GM21381 (cell line): ENCODE results near the gene KRTAP29-1.
"Not testable (repeated sequence)": the region's sequence is repeated elsewhere in the genome, so short reads cannot be mapped to it uniquely, and the experiment has no call there.

Experiments used
- ATAC-seq: cut with Tn5 transposase; IDR thresholded peaks from one replicate; pipeline ENCODE4 v1.9.1; 2021; ENCODE audit warnings: mild to moderate bottlenecking, moderate library complexity; ENCODE audit not compliant: unreplicated experiment

Gene KRTAP29-1

DNA sequence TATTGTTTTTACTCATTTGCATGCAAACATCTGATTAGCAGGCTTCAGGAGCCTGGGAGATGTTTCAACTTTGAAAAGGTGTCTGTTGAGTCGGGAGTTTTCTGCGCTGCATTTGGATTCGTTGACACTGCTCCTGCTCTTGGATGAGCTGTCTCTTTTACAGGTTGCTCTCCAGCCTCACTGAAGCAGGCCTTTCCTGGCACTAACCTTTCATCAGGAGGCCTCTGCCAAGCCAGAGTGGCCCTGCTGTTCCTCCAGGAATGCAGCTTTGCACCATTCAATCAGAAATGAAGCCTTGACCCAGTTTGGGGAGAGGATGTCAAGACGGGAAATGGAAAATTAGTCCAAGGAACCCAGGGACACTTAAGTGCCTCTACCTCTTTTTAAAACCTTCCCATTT lies 330 bp upstream of the KRTAP29-1 start:
- ATAC-seq = no peak

DNA sequence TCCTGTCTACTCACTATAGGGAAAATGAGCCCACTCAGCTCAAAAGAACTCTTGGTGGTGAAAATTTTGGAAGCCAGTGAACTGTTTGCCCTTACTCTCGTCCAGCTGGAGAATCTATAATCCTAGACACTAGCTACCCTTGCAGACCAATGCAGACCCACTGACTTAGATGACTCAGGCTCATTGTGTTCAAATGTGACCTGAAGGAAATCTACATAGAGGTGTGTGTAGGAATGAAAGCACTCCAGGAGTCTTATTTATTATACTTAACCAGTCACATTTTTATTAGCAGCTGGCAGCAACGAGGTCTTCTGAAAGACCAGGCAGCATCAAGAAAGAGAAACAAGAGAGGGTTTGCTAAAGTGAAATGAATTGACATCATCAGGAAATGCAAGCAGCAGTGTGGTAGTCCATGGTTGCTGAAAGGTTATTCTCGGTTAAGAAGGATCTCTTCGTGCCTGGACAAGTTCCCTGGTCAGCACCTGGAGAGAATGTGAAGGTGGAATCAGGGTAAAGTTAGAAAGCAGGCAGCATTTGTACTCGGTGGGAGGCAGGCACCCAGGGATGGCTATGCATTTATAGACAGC lies 1.4 kb downstream of the KRTAP29-1 start:
- ATAC-seq = no peak

DNA sequence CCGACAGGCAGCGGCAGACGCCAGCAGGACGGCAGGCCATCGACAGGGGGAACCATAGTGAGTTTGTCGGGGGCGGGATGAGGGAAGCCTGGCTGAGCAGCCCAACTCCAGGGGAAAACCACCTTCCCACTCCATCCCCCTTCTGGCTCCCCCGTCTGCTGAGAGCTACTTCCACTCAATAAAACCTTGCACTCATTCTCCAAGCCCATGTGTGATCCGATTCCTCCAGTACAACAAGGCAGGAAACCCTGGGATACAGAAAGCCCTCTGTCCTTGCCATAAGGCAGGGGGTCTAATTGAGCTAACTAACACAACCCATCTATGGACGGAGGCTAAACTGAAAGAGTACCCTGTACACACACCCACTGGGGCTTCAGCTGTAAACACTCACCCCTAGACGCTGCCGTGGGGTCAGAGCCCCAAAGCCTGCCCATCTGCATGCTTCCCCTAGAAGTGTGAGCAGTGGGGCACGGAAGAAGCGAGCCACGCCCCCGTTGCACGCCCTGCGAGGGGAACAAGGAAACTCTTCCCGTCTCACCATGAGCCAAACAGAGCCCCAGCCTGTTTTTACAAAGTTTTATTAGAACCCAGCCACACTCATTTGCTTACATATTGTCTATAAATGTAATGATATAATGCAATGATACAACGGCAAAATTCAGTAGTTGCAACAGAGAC lies 4.1 kb downstream of the KRTAP29-1 start:
- ATAC-seq = no peak

DNA sequence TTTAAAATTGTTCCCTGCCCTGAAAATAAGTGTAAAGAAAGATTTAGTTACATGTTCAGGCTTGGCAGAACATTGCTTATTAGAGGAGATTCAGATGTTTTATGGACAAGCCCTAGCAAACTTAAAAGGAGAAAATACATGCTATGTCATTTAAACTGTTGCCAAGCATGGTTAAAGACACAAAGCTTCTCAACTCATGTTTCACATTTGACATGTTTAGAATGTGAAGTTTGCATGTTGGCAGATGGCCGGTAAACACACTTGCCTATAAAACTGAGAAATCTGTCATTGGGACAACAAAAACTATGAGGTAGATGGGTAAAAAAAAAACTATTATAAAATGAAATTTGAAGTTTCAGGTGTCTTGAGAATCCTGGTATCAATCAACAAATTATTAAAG lies 5.8 kb downstream of the KRTAP29-1 start:
- ATAC-seq = no peak

DNA sequence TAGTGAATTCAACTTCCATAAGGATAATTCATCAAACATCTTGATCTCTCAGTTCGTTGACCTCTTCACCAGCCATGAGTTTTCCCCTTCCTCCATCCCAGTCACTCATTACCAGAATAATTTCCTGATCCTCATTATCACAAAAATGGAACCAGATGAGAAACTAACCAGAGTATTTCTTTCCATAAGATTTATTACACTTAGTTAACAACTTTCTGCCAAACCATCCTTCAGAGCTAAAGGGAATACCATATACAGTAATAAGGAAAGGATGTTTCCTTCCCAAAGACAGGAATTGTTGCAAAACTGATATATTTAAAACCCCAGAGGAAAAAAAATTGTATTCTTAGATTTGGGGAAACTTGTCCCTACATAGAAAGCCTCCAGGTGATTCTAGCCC lies 8.6 kb downstream of the KRTAP29-1 start:
- ATAC-seq = no peak

DNA sequence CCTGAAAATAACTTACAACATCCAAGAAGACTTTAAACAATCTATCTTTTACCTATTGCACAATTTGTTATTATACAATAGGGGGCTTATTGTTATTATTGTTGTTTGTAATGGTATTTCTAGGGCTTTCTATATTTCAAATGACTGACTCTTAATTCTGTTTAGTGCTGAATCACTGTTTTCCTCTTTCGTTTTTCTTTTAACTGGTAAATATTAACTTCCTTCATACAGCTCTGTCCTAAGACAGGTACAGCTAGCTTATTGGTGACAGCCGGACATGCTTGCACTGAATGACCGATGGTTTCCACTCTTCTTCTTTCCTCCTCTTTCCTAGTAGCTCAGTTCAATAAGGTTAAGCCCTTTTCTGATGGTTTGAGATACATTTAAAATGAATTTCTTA lies 15.6 kb downstream of the KRTAP29-1 start:
- ATAC-seq = no peak

DNA sequence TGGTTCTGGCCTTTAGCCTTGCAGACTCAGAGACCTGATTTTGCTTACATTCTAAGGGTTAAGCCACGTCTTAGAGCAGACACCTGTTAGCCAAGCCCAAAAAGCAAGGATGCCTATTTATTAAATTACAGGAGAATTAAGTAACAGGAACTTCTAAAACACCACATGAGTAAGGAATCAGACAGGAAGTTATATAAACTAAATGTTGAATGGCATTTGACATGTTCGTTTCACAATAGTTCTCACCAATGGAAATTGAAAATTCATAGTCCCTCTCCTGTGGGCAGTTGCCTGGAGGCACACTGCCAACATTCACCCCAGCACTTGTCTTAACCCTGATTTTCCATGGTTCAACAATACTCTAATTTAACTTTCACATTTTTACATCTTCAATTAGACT lies 18.1 kb downstream of the KRTAP29-1 start:
- ATAC-seq = no peak

DNA sequence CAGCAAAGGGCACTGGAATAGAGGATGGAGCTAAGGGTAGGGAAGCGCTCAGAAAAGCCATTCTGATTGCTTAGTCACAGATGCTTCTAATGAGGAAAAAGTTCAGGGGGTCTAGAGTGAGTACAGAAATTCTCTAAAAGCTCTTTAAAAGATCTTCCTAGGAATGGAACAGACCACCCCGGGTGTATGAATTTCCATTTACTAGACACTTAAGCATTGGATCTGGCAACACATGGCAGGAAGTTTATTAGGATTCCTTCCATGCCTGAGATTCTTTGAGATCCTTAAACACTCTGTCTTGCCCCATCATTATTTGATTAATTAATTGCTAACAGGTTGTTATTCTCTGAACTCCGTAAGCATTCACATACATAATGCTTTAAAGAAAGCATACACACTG lies 18.6 kb downstream of the KRTAP29-1 start:
- no peak for ATAC-seq

DNA sequence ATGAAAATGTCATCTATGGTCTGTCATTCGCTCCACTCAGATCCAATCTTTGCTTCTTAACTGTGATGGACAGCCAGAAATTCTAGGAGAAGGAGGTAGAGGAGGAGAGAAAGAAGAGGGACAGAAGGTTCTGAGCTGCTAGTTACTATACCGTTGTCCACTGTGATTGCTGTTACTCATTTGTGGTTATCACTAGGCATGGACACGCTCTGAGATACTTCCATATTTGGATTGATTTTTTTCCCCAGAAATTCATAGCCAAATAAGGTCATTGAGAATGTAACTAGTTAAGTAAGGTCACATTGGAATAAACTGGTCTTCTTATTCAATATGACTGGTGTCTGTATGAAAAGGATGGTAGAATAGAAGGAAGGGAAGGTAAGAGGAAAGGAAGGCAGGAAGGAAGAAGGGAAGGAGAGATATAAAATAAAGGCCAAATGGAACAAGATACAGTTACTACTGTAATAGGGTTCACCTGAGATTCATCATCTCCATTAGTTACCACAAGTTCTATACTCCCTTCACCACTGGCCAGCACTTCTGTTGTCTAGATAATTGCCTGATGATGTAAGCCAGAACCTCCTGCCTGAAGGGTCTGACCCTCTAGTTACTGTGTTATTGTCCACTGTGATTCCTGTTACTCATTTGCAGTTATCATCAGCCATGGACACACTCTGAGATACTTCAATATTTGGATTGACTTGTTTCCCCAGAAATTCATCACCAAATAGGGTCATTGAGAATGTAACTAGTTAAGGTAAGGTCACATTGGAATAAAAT lies 24.3 kb downstream of the KRTAP29-1 start:
- no peak for ATAC-seq

DNA sequence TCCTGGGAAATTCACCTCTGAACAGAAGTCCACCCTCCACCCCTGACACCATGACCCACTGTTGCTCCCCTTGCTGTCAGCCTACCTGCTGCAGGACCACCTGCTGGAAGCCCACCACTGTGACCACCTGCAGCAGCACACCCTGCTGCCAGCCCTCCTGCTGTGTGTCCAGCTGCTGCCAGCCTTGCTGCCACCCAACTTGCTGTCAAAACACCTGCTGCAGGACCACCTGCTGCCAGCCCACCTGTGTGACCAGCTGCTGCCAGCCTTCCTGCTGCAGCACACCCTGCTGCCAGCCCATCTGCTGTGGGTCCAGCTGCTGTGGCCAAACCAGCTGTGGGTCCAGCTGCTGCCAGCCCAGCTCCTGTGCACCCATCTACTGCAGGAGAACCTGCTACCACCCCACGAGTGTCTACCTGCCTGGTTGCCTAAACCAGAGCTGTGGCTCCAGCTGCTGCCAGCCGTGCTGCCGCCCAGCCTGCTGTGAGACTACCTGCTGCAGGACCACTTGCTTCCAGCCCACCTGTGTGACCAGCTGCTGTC lies 26.9 kb downstream of the KRTAP29-1 start, which contains the start of gene KRTAP9-7:
Gene KRTAP9-7 (plus strand): TSS at position 51 of the 543 bp plus-strand sequence. CDS start 0 bp downstream, at position 51.
- not testable (repeated sequence) for ATAC-seq

DNA sequence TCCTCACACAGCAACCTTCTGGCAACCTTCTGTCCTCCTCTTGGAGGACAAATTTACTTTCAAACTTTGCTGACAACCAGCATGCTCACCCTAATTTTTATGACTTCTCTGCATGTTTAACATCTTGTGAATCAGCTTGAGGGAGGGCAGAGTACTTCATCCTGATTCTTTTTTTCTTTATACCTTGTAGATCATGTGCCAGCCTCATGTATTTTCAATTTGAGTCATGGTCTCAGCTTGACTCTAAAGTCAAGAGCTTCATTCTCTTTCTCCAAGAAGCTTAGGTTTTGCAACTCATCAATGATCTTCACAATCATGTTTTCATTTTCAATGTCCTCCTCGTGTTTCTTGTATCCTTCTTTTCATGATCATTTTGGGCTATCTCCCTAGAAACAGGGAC lies 30.8 kb downstream of the KRTAP29-1 start:
- ATAC-seq = no peak

DNA sequence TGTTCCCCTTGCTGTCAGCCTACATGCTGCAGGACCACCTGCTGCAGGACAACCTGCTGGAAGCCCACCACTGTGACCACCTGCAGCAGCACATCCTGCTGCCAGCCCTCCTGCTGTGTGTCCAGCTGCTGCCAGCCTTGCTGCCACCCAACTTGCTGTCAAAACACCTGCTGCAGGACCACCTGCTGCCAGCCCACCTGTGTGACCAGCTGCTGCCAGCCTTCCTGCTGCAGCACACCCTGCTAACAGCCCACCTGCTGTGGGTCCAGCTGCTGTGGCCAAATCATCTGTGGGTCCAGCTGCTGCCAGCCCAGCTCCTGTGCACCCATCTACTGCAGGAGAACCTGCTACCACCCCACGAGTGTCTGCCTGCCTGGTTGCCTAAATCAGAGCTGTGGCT lies 31.3 kb downstream of the KRTAP29-1 start:
- ATAC-seq = not testable (repeated sequence)

DNA sequence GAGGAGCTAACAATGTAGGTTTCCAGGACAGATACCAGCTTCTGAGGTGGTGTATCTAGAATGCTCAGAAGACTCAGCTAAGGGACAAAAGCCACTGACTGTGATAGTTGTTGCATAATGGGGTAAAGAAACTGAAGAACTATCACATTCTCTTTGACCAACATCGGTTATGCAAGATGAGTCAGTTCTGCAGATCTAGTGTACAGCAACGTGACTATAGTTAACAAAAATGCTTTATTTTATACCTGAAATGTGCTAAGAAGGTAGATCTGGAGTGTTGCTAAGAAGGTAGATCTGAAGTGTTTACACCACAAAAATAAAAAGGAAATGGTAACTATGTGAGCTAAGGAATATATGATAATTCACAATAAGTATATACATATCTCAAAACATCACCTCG lies 34.9 kb downstream of the KRTAP29-1 start:
- ATAC-seq = no peak

DNA sequence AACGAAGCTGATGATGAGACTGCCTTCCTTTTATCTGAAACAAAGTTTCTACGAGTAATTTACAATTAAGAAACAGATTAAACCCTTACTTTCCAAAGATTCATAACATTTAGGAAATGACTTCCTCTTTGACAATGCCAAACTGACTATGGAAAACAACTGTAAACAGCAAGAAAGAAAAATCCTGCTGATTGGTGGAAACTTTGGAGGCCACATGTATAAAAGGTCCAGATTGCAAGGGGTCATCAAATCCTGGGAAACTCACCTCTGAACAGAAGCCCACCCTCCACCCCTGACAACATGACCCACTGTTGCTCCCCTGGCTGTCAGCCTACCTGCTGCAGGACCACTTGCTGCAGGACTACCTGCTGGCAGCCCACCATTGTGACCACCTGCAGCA lies 37.6 kb downstream of the KRTAP29-1 start, which contains the start of gene KRTAP9-6:
Gene KRTAP9-6 (plus strand): TSS at position 301 of the 400 bp plus-strand sequence. CDS start 0 bp downstream, at position 301.
- ATAC-seq = no peak

DNA sequence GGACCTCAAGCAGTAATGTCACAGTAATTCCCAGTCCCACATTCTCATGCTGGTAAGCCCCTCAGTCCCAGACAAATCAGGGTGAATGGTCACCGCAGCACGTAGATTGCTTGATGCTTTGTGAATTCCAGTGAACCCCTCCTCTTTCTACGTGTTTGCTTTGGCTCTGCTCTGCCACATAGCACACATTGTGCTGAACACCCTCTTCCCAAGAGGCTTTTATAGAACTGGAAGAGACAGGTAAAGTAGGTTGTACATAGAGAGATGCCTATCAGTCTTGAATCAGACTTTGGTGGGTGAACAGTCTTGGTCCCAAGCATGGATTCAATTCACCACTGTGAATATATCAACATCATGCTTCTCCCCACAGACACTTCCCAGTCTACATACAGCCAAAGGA lies 38.1 kb downstream of the KRTAP29-1 start:
- ATAC-seq = no peak

DNA sequence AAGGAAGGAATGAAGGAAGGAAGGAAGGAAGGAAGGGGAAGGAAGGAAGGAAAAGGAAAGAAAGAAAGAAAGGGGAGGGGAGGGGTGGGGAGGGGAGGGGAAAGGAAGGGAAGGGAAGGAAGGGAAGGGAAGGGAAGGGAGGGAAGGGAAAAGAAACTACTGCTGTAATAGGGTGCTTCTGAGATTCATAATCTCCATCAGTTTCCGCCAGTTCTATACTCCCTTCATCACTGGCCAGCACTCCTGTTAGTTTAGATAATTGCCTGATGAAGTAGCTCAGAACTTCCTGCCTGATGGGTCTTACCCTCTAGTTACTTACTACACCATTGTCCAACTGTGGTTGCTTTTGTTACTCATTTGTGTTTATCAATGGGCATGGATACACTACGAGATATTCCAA lies 39.4 kb downstream of the KRTAP29-1 start:
- no peak for ATAC-seq

DNA sequence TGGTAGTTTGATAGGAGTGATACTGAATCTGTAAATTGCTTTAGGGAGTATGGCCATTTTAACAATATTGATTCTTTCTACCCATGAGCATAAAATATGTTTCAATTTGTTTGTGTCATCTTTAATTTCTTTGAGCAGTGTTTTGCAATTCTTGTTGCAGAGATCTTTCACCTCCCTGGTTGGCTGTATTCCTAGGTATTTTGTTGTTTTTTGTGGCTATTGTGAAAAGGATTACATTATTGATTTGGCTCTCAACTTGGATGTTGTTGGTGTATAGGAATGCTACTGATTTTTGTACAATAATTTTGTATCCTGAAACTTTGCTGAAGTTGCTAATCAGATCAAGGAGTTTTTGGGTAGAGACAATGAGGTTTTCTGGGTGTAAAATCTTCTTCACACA lies 44.2 kb downstream of the KRTAP29-1 start:
- no peak for ATAC-seq

DNA sequence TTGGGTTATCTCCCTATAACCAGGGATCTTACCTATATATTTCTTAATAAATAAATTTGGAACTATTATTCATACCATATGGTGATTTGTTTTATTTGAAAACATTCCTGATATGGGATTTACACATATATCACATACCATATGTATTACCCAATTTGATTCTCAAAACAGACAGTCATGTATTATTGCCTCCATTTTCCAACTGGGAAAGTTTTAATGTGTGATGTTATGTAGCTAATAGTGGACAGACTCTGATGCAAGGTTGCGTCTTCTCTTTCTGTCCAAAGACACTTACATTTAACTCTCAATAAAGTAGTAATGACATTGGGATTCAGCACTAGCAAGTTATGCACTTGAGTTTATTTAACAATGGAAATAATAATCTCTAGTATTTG lies 46.4 kb downstream of the KRTAP29-1 start:
- ATAC-seq = no peak

DNA sequence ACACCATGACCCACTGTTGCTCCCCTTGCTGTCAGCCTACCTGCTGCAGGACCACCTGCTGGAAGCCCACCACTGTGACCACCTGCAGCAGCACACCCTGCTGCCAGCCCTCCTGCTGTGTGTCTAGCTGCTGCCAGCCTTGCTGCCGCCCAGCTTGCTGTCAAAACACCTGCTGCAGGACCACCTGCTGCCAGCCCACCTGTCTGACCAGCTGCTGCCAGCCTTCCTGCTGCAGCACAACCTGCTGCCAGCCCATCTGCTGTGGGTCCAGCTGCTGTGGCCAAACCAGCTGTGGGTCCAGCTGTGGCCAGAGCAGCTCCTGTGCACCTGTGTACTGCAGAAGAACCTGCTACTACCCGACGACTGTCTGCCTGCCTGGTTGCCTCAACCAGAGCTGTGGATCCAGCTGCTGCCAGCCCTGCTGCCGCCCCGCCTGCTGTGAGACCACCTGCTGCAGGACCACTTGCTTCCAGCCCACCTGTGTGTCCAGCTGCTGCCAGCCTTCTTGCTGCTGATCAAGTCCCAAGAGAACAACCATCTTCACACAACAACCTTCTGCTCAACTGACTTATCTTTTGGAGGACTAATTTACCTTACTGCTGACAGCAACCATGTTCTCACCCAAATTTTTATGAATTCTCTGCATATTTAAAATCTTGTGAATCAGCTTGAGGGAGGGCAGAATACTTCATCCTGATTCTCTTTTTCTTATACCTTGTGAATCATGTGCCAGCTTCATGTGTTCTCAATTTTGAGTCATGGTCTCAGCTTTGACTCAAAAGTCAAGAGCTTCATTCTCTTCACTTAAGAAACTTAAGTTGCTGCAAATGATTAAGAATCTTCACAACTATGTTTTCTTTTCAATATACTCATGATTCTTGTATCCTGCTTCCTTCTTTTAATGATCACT lies 47.0 kb downstream of the KRTAP29-1 start, which contains the start of gene KRTAP9-9:
Gene KRTAP9-9 (plus strand): TSS at position 4 of the 910 bp plus-strand sequence.
- ATAC-seq = not testable (repeated sequence)

DNA sequence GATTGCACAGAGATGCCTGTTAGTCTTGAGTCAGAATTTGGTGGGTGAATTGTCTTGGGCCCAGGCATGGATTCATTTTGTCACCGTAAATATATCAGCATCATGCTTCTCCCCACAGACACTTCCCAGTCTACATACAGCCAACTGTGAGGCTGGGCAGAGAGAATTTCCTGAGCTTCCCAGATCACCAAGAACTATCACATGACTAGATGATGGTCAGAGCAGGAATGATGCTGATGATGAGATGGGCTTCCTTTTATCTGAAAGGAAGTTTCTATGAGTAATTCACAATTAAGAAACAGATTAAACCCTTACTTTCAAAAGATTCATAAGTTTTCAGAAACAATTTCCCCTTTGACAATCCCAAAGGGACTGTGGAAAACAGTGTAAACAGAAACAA lies 47.8 kb downstream of the KRTAP29-1 start:
- no peak for ATAC-seq
